ENCODE results near the gene KRTAP4-8. TPM values are rescaled to one million over a fixed set of nuclear protein-coding genes. Genes with fewer than 3 reads are reported as not detected.
"Not testable (repeated sequence)": the region's sequence is repeated elsewhere in the genome, so short reads cannot be mapped to it uniquely, and the experiment has no call there.

KRTAP4-8 gene
- total and polyA plus RNA-seq, 2 donors from 2014 or later = not detected

GRCh38 chr17:41125064-41125463 lies 27.1 kb upstream of the KRTAP4-8 start:
- intact Hi-C loops (cut with DNase I) = no loop called here
- Histone ChIP-seq H3K9me3 (ENCODE audit: control insufficient read depth in 2 of 3, insufficient read depth in 1 of 3, low read length in 3 of 3) (peaks cover 0 to 2% (median 0%) of the 10 kb centered on the region in 3 donors), H3K9ac (ENCODE audit: low read length in 3 of 3) (no peak overlapping the region), H3K36me3 (ENCODE audit: control insufficient read depth in 2 of 3, insufficient read depth in 3 of 3, low read length in 3 of 3) (no peaks in the 10 kb centered on the region), H3K4me3 (ENCODE audit: low read length in 3 of 3) (no peak overlapping the region), H3K27me3 (ENCODE audit: control insufficient read depth, insufficient read depth, low read length) (no peaks in the 10 kb centered on the region), H3K4me1 (ENCODE audit: control insufficient read depth in 2 of 3, insufficient read depth in 2 of 3, low read depth in 1 of 3, low read length in 3 of 3) (no peaks in the 10 kb centered on the region), H3K27ac (ENCODE audit: low read depth in 2 of 2, low read length in 2 of 2) (no peak overlapping the region)
- no peak for TF ChIP-seq CTCF (IDR thresholded peaks at IDR 0.05; ENCODE audit: borderline replicate concordance, extremely low read depth, insufficient read depth)
- no peak for DNase-seq
- no peak for FAIRE-seq

DNA sequence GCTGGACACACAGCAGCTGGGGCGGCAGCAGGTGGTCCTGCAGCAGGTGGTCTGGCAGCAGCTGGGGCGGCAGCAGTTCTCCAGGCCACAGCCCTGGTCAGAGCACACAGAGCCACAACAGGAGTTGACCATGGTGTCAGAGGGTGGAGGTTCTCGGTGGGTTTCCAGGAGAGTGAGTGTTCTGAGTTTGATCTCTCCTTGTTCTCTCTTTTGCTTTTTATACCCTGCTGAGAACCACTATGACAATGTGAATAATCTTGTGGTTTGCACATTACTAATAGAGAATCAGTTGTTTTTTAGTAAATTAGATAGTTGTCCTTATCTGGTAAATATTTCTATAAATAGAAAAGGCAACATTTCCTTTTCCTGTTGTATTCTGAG lies 26.0 kb upstream of the KRTAP4-8 start, which contains the start of gene KRTAP4-12:
Gene KRTAP4-12, minus strand, starts transcription at position 192 of the 381 bp plus-strand sequence. Its CDS starts 60 bp downstream, at position 132.
- intact Hi-C loops (cut with DNase I); H3K4me3 ChIP-seq (ENCODE audit: low read length in 3 of 3); FAIRE-seq; H3K9me3 ChIP-seq (ENCODE audit: control insufficient read depth in 2 of 3, insufficient read depth in 1 of 3, low read length in 3 of 3); H3K36me3 ChIP-seq (ENCODE audit: control insufficient read depth in 2 of 3, insufficient read depth in 3 of 3, low read length in 3 of 3); DNase-seq; H3K4me1 ChIP-seq (ENCODE audit: control insufficient read depth in 2 of 3, insufficient read depth in 2 of 3, low read depth in 1 of 3, low read length in 3 of 3); H3K9ac ChIP-seq (ENCODE audit: low read length in 3 of 3); H3K27me3 ChIP-seq (ENCODE audit: control insufficient read depth, insufficient read depth, low read length); H3K27ac ChIP-seq (ENCODE audit: low read depth in 2 of 2, low read length in 2 of 2): not testable (repeated sequence)

DNA sequence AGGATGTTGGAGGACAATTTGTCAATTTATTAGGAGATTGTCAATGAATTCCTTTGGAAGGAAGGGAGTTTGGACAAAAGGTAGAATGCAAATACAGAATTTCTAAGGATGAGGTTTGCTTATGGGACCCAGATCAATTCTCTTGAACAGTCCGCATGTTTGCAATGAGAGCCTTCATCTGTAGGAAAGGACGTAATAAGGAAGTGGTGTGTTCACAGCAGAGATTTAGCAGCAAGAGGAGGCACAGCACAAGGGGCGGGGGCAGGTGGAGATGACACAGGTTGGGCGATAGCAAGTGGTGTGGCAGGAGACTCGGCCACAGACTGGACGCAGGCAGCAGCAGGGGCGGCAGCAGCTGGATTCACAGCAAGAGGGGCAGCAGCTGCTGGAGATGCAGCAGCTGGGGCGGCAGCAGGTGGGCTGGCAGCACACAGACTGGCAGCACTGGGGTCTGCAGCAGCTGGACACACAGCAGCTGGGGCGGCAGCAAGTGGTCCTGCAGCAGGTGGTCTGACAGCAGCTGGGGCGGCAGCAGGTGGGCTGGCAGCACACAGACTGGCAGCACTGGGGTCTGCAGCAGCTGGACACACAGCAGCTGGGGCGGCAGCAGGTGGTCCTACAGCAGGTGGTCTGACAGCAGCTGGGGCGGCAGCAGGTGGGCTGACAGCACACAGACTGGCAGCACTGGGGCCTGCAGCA lies 25.5 kb upstream of the KRTAP4-8 start:
- H3K36me3 ChIP-seq (ENCODE audit: control insufficient read depth in 2 of 3, insufficient read depth in 3 of 3, low read length in 3 of 3); H3K4me3 ChIP-seq (ENCODE audit: low read length in 3 of 3); DNase-seq; H3K9me3 ChIP-seq (ENCODE audit: control insufficient read depth in 2 of 3, insufficient read depth in 1 of 3, low read length in 3 of 3); H3K4me1 ChIP-seq (ENCODE audit: control insufficient read depth in 2 of 3, insufficient read depth in 2 of 3, low read depth in 1 of 3, low read length in 3 of 3); H3K27me3 ChIP-seq (ENCODE audit: control insufficient read depth, insufficient read depth, low read length); FAIRE-seq; intact Hi-C loops (cut with DNase I); H3K27ac ChIP-seq (ENCODE audit: low read depth in 2 of 2, low read length in 2 of 2); H3K9ac ChIP-seq (ENCODE audit: low read length in 3 of 3): not testable (repeated sequence)

DNA sequence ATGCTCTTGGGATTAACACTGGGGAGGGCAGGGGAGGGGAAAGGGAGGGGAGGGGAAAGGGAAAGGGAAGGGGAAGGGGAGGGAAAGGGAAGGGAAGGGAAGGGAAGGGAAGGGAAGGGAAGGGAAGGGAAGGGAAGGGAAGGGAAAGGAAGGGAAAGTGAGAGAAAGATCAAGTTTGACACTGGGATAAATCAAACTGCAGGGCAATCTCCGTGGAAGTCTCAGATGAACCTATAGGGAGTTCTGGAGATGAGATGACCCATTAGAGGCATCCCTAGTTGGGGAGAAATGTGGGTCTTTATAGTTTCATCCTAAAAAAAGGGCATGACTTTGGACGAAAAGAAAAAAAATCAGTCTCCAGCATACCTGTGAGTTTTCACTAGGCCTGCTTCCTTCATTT lies 23.8 kb upstream of the KRTAP4-8 start:
- no peaks in the 10 kb centered on the region for H3K27me3 ChIP-seq (ENCODE audit: control insufficient read depth, insufficient read depth, low read length)
- no peak overlapping the region for H3K4me3 ChIP-seq (ENCODE audit: low read length in 3 of 3)
- no peak for FAIRE-seq
- H3K9ac ChIP-seq (ENCODE audit: low read length in 3 of 3) = no peak overlapping the region
- intact Hi-C loops (cut with DNase I) = no loop called here
- H3K36me3 ChIP-seq (ENCODE audit: control insufficient read depth in 2 of 3, insufficient read depth in 3 of 3, low read length in 3 of 3) = no peaks in the 10 kb centered on the region
- no peaks in the 10 kb centered on the region for H3K9me3 ChIP-seq (ENCODE audit: control insufficient read depth in 2 of 3, insufficient read depth in 1 of 3, low read length in 3 of 3)
- no peak overlapping the region for H3K27ac ChIP-seq (ENCODE audit: low read depth in 2 of 2, low read length in 2 of 2)
- TF ChIP-seq CTCF (IDR thresholded peaks at IDR 0.05; ENCODE audit: borderline replicate concordance, extremely low read depth, insufficient read depth) = no peak
- no peaks in the 10 kb centered on the region for H3K4me1 ChIP-seq (ENCODE audit: control insufficient read depth in 2 of 3, insufficient read depth in 2 of 3, low read depth in 1 of 3, low read length in 3 of 3)
- DNase-seq = no peak

- intact Hi-C loops (cut with DNase I); DNase-seq; H3K9me3 ChIP-seq (ENCODE audit: control insufficient read depth in 2 of 3, insufficient read depth in 1 of 3, low read length in 3 of 3); FAIRE-seq; H3K4me3 ChIP-seq (ENCODE audit: low read length in 3 of 3); H3K4me1 ChIP-seq (ENCODE audit: control insufficient read depth in 2 of 3, insufficient read depth in 2 of 3, low read depth in 1 of 3, low read length in 3 of 3); H3K36me3 ChIP-seq (ENCODE audit: control insufficient read depth in 2 of 3, insufficient read depth in 3 of 3, low read length in 3 of 3); H3K9ac ChIP-seq (ENCODE audit: low read length in 3 of 3); H3K27me3 ChIP-seq (ENCODE audit: control insufficient read depth, insufficient read depth, low read length); H3K27ac ChIP-seq (ENCODE audit: low read depth in 2 of 2, low read length in 2 of 2): not testable (repeated sequence)
Measured at GRCh38 chr17:41119696-41120690, 22.1 kb upstream of the KRTAP4-8 start.

All from kidney (tissue), 14 donors.